ENCODE measurements around the gene BCL2A1. TPM values are rescaled to one million over a fixed set of nuclear protein-coding genes. Genes with fewer than 3 reads are reported as not detected.

BCL2A1 gene
- total and polyA plus RNA-seq, 2 donors (not counting 1 experiment from before 2014, with no cell fraction given), result 33.8 to 49.2 TPM

DNA sequence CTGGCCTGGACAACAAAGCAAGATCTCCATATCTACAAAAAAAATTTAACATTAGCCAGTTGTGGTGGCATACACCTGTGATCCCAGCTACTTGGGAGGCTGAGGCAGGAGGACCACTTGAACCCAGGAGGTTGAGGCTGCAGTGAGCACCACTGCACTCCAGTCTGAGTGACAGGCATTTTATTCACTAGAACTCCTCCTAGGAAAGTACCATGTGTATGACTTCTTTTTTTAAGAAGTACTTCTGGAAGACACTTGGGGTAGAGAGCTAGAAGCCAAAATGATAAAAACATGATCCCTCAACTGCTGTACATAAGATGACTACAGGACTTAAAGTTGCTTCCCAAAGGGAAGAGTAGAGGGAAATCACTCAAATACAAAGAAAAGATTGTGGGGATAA, 24.0 kb downstream of the BCL2A1 start:
- no peak overlapping the region for H3K4me3 Mint-ChIP-seq
- H3K4me1 ChIP-seq (ENCODE audit: control insufficient read depth in 2 of 2, insufficient read depth in 2 of 2, low read length in 2 of 2), result peaks cover 0 to 4% of the 10 kb centered on the region in 2 donors
- no peaks in the 10 kb centered on the region for H3K9me3 Mint-ChIP-seq (ENCODE audit: insufficient read depth)
- H3K27me3 ChIP-seq (replicated peaks in 1 of 4; ENCODE audit: control extremely low read depth in 1 of 4, control insufficient read depth in 3 of 4, insufficient read depth in 4 of 4, low read length in 3 of 4), result no peaks in the 10 kb centered on the region
- no peaks in the 10 kb centered on the region for H3K36me3 ChIP-seq (replicated peaks in 1 of 2; ENCODE audit: control extremely low read depth in 1 of 2, control insufficient read depth in 1 of 2, extremely low read depth in 1 of 2, insufficient read depth in 2 of 2, low read length in 1 of 2)
- H3K27me3 Mint-ChIP-seq, result no peaks in the 10 kb centered on the region
- DNase-seq (no peak), ATAC-seq (ENCODE audit: low read depth) (no peak)
- no peak overlapping the region for H3K9ac ChIP-seq (ENCODE audit: low read length)
- no peaks in the 10 kb centered on the region for H3K79me2 ChIP-seq (ENCODE audit: control insufficient read depth, insufficient read depth, low read length)
- intact Hi-C loops (cut with micrococcal nuclease), result loop anchor here (5.0 kb wide), 1 partner anchor 35 kb away; no protein-coding TSS in a partner anchor
- no peak overlapping the region for H3K4me2 ChIP-seq (replicated peaks; ENCODE audit: low read depth, low read length, poor library complexity, severe bottlenecking)
- H3K4me3 ChIP-seq (ENCODE audit: control extremely low read depth in 1 of 5, extremely low read depth in 1 of 5, insufficient read depth in 1 of 5, low read depth in 2 of 5, low read length in 4 of 5), result no peak overlapping the region
- H3K4me1 Mint-ChIP-seq, result peaks cover 7% of the 10 kb centered on the region
- ChIA-PET CTCF (interaction anchor here (0.5 to 0.8 kb wide), 2 partner anchors 46 to 114 kb away, joined by 3 read pairs; no protein-coding TSS in a partner anchor), POLR2A (interaction anchor here (1.0 kb wide), 1 partner anchor 31 kb away, joined by 3 read pairs; no protein-coding TSS in a partner anchor)
- no peak overlapping the region for H3K27ac ChIP-seq (ENCODE audit: low read length in 2 of 2)
- no peak overlapping the region for H3K27ac Mint-ChIP-seq
- no peak overlapping the region for H2AFZ ChIP-seq (ENCODE audit: insufficient read depth, low read depth, low read length, poor library complexity, severe bottlenecking)
- TF ChIP-seq, protein P1, sequence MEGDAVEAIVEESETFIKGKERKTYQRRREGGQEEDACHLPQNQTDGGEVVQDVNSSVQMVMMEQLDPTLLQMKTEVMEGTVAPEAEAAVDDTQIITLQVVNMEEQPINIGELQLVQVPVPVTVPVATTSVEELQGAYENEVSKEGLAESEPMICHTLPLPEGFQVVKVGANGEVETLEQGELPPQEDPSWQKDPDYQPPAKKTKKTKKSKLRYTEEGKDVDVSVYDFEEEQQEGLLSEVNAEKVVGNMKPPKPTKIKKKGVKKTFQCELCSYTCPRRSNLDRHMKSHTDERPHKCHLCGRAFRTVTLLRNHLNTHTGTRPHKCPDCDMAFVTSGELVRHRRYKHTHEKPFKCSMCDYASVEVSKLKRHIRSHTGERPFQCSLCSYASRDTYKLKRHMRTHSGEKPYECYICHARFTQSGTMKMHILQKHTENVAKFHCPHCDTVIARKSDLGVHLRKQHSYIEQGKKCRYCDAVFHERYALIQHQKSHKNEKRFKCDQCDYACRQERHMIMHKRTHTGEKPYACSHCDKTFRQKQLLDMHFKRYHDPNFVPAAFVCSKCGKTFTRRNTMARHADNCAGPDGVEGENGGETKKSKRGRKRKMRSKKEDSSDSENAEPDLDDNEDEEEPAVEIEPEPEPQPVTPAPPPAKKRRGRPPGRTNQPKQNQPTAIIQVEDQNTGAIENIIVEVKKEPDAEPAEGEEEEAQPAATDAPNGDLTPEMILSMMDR (IDR thresholded peaks at IDR 0.05), result no peak
- no peak for TF ChIP-seq EZH2 (IDR thresholded peaks at IDR 0.05; ENCODE audit: borderline replicate concordance, insufficient read depth, low read depth, low read length, poor library complexity, severe bottlenecking)
- no peaks in the 10 kb centered on the region for H4K20me1 ChIP-seq (ENCODE audit: control insufficient read depth, insufficient read depth, low read length, poor library complexity, severe bottlenecking)
- no peaks in the 10 kb centered on the region for H3K9me3 ChIP-seq (ENCODE audit: control extremely low read depth in 1 of 3, control insufficient read depth in 2 of 3, insufficient read depth in 1 of 3, low read length in 2 of 3)

DNA sequence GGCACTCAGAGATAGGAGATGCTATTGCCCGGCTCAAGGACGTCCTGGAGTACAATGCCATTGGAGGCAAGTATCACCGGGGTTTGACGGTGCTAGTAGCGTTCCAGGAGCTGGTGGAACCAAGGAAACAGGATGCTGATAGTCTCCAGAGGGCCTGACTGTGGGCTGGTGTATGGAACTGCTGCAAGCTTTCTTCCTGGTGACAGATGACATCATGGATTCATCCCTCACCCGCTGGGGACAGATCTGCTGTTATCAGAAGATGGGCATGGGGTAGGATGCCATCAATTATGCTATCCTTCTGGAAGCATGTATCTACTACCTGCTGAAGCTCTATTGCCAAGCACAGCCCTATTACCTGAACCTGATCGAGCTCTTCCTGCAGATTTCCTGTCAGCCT, 26.4 kb downstream of the BCL2A1 start:
- intact Hi-C loops (cut with micrococcal nuclease), result loop anchor here (5.0 kb wide), 1 partner anchor 32 kb away; no protein-coding TSS in a partner anchor
- Histone ChIP-seq H3K79me2 (ENCODE audit: control insufficient read depth, insufficient read depth, low read length) (no peaks in the 10 kb centered on the region), H3K4me1 (ENCODE audit: control insufficient read depth in 2 of 2, insufficient read depth in 2 of 2, low read length in 2 of 2) (peaks cover 0 to 4% of the 10 kb centered on the region in 2 donors), H4K20me1 (ENCODE audit: control insufficient read depth, insufficient read depth, low read length, poor library complexity, severe bottlenecking) (no peaks in the 10 kb centered on the region), H3K27ac (ENCODE audit: low read length in 2 of 2) (no peak overlapping the region), H3K4me3 (ENCODE audit: control extremely low read depth in 1 of 5, extremely low read depth in 1 of 5, insufficient read depth in 1 of 5, low read depth in 2 of 5, low read length in 4 of 5) (no peak overlapping the region), H3K9ac (ENCODE audit: low read length) (no peak overlapping the region), H2AFZ (ENCODE audit: insufficient read depth, low read depth, low read length, poor library complexity, severe bottlenecking) (no peak overlapping the region), H3K27me3 (replicated peaks in 1 of 4; ENCODE audit: control extremely low read depth in 1 of 4, control insufficient read depth in 3 of 4, insufficient read depth in 4 of 4, low read length in 3 of 4) (no peaks in the 10 kb centered on the region), H3K36me3 (replicated peaks in 1 of 2; ENCODE audit: control extremely low read depth in 1 of 2, control insufficient read depth in 1 of 2, extremely low read depth in 1 of 2, insufficient read depth in 2 of 2, low read length in 1 of 2) (no peaks in the 10 kb centered on the region), H3K4me2 (replicated peaks; ENCODE audit: low read depth, low read length, poor library complexity, severe bottlenecking) (no peak overlapping the region), H3K9me3 (ENCODE audit: control extremely low read depth in 1 of 3, control insufficient read depth in 2 of 3, insufficient read depth in 1 of 3, low read length in 2 of 3) (no peaks in the 10 kb centered on the region)
- H3K27ac Mint-ChIP-seq, result no peak overlapping the region
- no peak for TF ChIP-seq EZH2 (IDR thresholded peaks at IDR 0.05; ENCODE audit: borderline replicate concordance, insufficient read depth, low read depth, low read length, poor library complexity, severe bottlenecking)
- TF ChIP-seq, protein P1 (IDR thresholded peaks at IDR 0.05), result no peak
- 96% methylated on average over 7 of the region's 7 CpGs for WGBS (ENCODE audit: insufficient coverage)
- POLR2A ChIA-PET, result no interaction called here
- no peak for ATAC-seq (ENCODE audit: low read depth)
- no peak for DNase-seq
- peaks cover 6% of the 10 kb centered on the region for H3K4me1 Mint-ChIP-seq
- H3K9me3 Mint-ChIP-seq (ENCODE audit: insufficient read depth), result no peaks in the 10 kb centered on the region
- H3K27me3 Mint-ChIP-seq, result peaks cover 3% of the 10 kb centered on the region
- CTCF ChIA-PET, result no interaction called here
- H3K4me3 Mint-ChIP-seq, result no peak overlapping the region

Data from B cell (primary cell).